Lower leg skin (tissue), 3 donors: ENCODE measurements around the gene PSIP1.

Experiments
- CTCF ChIP-seq, 3 donors: fragments of 450-650 bp; IDR thresholded peaks; one replicate each; pipeline ENCODE4 v1.5.1; 2016; ENCODE audit warnings: antibody characterized with exemption in 3 of 3, mild to moderate bottlenecking in 3 of 3, moderate library complexity in 2 of 3
- POLR2A ChIP-seq, 2 donors: fragments of 450-650 bp; IDR thresholded peaks; one replicate each; pipeline ENCODE4 v1.6.1; 2016 to 2017; ENCODE audit warnings: antibody characterized with exemption in 2 of 2, mild to moderate bottlenecking in 1 of 2, moderate library complexity in 1 of 2

- TF ChIP-seq CTCF (IDR thresholded peaks at IDR 0.05) = no peak
- no peak for TF ChIP-seq POLR2A (IDR thresholded peaks at IDR 0.05)
Observed at GRCh38 chr9:15484802-15485201, 26.0 kb downstream of the PSIP1 start.
